GM12892 (cell line): ENCODE measurements around the gene RBMS3.

Experiments used
- POLR2A ChIP-seq: IDR thresholded peaks from 2 replicates; pipeline ENCODE4 v1.6.1; 2011; ENCODE audit warnings: low read depth, low read length, control low read depth
- POLR2AphosphoS5 ChIP-seq: IDR thresholded peaks from 2 replicates; pipeline ENCODE4 v1.6.1; 2011; ENCODE audit warnings: low read depth, low read length, control low read depth
- TAF1 ChIP-seq: IDR thresholded peaks from 2 replicates; pipeline ENCODE4 v1.6.1; 2011; ENCODE audit warnings: low read depth, mild to moderate bottlenecking, control low read depth, low read length, borderline replicate concordance

DNA sequence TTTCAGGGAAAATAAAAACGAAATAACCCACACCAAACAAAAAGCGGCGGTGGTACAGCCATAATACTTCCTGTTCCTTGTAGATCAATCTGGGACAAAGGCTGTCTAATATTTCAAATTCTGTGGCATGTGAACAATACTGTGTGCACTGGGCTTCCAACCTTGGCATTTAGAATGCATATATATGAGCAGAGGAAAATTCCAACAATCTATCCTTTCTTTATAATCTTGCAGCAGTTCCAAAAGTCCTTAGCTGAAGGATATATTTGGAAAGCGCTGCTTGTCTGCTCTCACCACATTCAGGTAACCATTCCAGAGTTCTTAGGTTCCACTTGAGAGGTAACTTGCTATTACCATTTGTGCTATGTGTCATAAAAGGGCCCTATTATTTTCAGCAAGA is 231.8 kb downstream of the RBMS3 start:
- TF ChIP-seq POLR2A (no peak), POLR2AphosphoS5 (no peak), TAF1 (no peak)
